Activated T-cell treated with anti-CD3 and anti-CD28 coated beads for 24 hours (primary cell): ENCODE results near the gene ITPKC.
A peak's percentile ranks its signal among the peaks of the same experiment; 100 is the strongest.
"Not testable (repeated sequence)": the region's sequence is repeated elsewhere in the genome, so short reads cannot be mapped to it uniquely, and the experiment has no call there.

Experiments
- DNase-seq: peaks from one replicate; pipeline ENCODE4 v3.0.0-alpha.2; 2020; ENCODE audit warnings: low read depth

ITPKC gene

DNA sequence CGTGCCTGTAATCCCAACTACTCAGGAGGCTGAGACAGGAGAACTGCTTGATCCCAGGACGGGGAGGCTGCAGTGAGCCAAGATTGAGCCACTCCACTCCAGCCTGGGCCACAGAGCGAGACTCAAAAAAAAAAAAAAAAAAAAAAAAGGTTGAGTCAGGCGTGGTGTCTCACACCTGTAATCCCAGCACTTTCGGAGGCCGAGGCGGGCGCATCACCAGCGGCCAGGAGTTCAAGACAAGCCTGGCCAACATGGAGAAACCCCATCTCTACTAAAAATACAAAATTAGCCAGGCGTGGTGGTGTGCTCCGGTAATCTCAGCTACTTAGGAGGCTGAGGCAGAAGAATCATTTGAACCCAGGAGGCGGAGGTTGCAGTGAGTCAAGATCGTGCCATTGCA, 49.5 kb downstream of the ITPKC start:
- DNase-seq: not testable (repeated sequence)

GRCh38 chr19:40768869-40769268, 52.0 kb downstream of the ITPKC start:
- no peak for DNase-seq

- DNase-seq: not testable (repeated sequence)
These were observed 54.4 kb downstream of the ITPKC start for GRCh38 chr19:40771101-40771862.

GRCh38 chr19:40774916-40775631, 58.2 kb downstream of the ITPKC start, which contains the start of gene MIA:
Gene MIA, plus strand, starts transcription at chr19:40775521. Its CDS starts 22 bp downstream, at chr19:40775543.
- no peak for DNase-seq

GRCh38 chr19:40775632-40776022, 58.7 kb downstream of the ITPKC start:
- no peak for DNase-seq

DNA sequence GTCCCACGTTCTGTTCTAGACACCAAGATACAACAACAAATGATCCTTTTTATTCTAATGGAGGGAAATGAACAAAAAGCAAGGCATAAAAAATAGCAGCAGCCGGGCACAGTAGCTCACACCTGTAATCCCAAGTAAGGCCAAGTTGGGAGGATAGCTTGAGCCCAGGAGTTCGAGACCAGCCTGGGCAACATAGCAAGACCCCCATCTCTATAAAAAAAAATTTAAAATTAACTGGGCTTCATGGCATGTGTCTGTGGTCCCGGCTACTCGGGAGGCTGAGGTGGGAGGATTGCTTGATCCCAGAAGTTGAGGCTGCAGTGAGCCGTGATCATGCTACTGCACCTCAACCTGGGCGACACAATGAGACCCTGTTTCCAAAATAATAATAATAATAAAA, 59.5 kb downstream of the ITPKC start:
- DNase-seq: no peak

DNA sequence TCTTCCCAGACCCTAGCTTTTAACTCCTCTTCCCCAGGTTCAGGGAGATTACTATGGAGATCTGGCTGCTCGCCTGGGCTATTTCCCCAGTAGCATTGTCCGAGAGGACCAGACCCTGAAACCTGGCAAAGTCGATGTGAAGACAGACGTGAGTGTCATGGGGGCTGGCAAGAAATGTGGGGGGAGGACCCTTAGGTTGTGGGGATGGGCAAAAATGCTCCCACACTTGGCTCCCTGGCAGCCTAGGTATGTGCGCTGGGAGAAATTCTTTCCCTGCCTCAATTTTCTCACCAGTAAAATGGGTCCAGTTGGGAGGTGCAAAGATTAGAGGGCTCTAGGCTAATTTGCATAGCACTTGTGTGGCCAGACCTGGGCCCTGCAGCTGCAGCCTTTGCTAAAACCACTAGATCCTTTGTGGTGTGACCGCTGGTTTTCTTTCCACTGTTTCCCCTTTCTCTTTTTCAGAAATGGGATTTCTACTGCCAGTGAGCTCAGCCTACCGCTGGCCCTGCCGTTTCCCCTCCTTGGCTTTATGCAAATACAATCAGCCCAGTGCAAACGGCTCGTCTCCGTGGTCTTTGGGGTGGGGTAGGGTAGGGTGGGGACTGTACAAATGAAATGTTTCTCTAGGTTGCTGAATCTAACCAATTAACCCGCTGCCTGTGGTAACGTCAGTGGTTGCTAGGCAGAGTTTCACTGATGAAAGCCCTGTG, 60.2 kb downstream of the ITPKC start:
- DNase-seq: peak; percentile 82

DNA sequence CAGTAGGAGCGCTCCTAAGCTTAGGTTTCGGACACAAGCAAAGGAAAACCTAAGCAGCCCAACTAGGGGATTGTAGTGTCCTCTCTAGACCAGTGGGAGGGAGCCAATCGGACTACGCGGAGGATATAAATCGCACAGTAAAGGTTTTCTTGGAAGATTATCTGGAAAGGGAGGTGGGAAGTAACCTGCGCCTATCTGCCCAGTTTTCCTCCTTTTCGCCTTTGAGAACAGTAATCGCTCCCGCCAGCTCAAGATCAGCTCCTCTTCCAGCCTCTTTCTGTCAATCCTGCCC, 60.7 kb downstream of the ITPKC start:
- no peak for DNase-seq

DNA sequence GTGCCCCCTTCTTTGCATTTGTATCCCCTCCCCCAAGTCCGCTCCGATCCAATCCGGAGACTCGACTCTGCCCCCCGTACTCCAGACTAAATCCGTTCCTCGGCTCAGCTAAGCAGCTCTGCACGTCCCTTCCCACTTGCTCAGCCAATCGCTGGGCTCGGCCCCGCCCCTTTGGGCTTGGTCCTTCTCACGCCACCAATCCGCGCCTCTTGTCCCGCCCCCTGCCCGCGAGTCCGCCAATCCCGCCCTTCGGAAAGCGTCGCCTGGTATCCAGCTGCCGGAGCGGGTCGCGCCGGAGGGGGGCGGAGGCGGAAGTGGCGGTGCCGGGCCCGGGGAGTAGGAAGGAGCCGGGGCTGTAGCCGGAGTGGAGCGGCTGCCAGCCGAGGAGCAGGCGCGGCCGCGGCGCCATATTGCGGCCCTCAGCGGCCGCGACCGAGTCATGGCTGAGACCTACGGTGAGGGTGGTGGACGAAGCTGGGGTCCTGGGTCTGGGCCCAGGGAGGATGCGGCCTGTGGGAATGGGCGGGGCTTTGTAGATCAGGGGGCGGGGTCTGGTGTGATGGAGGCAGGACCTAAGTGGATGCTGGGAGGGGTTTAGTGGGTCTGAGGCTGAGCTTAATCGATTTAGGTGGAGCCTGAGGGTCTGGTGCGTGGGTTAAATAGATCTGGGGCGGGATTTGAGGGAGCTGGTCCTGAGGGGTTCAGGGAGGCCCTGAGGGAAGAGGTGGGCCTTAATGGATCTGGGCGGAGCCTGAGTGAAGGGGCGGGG, 61.2 kb downstream of the ITPKC start, which contains the start of gene RAB4B:
RAB4B (plus strand) TSS at position 311 of the 769 bp plus-strand sequence; CDS start at position 440, 129 bp downstream.
- DNase-seq: peak; percentile 100

- DNase-seq: no peak
These were observed 61.9 kb downstream of the ITPKC start for GRCh38 chr19:40778706-40779284.

DNA sequence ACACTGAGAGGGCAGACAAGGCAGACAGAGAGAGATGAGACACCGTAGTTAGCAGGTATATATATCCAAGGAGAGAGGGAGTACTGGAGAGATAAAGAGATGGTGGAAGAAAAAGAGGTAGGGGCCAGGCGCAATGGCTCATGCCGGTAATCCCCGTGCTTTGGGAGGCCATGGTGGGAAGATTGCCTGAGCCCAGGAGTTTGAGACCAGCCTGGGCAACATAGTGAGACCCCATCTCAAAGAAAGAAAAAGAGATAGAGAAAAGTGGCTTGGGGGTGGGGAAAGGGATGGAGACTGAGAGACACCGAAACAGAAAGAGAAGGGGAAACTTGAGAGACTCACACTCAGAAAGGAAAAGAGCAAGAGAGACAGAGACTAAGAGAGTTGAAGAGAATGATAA, 63.7 kb downstream of the ITPKC start:
- no peak for DNase-seq

DNA sequence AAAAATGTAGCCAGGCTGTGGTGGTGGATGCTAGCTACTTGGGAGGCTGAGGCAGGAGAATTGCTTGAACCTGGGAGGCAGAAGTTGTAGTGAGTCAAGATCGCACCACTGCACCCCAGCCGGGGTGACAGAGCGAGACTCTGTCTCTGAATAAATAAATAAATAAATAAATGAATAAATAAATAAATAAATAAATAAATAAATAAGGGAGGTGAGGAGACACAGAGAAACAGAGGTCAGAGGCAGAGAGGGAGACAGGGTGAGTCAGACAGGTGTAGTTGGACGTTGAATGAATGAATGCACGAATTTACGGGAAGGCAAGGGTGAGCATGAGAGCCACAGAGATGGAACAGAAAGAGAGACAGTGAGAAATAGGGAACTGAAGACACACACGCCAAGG, 64.2 kb downstream of the ITPKC start:
- DNase-seq: no peak

DNA sequence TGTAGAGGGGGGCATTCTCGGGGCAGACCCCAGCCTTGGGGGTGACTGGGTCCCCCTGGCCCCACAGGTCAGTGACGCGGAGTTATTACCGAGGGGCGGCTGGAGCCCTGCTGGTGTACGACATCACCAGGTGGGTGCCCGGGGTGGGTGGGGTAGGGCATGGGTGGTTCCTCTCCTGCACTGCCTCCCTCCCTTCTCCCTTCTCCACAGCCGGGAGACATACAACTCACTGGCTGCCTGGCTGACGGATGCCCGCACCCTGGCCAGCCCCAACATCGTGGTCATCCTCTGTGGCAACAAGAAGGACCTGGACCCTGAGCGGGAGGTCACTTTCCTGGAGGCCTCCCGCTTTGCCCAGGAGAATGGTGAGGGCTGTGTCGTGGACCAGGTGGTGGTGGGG, 66.8 kb downstream of the ITPKC start:
- no peak for DNase-seq

DNA sequence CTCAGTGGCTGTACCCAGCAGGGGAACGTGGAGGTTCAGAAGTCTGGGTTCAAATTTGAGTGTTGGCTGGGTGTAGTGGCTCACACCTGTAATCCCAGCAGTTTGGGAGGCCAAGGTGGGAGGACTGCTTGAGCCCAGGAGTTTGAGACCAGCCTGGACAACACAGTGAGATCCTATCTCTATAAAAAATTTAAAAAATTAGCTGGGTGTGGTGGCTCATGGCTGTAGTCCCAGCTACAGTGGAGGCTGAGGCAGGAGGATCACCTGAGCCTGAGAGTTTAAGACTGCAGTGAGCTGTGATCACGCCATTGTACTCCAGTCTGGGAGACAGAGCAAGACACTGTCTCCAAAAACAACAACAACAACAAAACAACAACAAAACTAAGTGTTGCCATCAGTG, 67.2 kb downstream of the ITPKC start:
- not testable (repeated sequence) for DNase-seq

DNA sequence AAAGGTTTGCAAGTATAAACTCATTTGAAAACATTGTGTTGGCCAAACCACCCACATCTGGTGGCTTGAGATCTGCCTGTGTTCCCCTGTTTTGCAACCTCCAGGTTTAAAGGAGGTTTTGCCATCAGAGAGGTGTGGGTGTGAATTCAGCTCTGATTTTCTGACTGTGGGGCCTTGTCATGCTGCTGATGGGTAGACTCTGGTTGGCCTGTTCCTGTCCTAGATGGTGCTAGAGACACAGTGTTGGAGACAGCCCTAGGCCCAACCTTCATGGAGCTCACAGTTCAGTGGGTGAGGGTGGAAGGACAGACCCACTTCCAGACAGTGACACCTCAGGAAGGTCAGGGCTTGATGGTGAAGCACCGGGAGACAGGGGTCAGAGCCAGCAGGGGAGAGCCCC, 68.6 kb downstream of the ITPKC start:
- DNase-seq: no peak

DNA sequence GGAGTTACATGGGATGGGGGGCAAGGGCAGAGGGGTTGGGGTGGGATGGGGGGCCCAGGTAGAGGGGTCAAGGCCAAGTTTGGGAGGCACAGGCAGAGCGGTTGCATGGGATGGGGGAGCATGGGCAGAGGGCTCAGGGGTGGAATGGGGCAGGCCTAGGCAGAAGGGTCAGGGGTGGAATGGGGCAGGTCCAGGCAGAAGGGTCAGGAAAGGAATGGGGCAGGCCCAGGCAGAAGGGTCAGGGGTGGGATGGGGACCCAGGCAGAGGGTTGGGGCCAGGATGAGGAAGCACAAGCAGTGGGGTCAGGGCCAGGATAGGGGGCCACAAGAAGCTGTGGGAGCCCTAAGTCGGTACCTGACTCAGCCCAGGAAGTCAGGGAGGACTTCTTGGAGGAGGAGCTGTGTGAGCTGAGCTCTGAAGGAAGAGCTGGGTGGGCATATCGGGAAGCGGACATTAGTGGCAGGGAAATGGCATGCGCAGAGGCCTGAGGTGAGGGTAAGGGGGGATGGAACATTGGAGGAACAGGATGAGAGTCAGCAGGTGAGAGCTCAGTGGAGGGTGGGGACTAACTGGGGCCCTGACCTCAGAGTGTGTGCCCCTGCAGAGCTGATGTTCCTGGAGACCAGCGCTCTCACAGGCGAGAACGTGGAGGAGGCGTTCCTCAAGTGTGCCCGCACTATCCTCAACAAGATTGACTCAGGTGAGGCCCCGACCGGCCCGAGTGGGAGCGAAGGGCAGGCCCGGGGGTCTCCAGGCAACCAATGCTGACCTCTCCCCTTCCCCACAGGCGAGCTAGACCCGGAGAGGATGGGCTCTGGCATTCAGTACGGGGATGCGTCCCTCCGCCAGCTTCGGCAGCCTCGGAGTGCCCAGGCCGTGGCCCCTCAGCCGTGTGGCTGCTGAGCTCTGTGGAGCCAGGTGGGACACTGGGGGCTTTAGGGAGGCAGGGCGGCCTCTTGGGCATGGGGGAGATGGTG, 69.4 kb downstream of the ITPKC start:
- no peak for DNase-seq
